ENCODE results near the gene STEAP4. TPM values are rescaled to one million over a fixed set of nuclear protein-coding genes. Genes with fewer than 3 reads are reported as not detected.

Gene STEAP4
- total and polyA plus RNA-seq, 2 experiments from 2014 or later, result not detected

DNA sequence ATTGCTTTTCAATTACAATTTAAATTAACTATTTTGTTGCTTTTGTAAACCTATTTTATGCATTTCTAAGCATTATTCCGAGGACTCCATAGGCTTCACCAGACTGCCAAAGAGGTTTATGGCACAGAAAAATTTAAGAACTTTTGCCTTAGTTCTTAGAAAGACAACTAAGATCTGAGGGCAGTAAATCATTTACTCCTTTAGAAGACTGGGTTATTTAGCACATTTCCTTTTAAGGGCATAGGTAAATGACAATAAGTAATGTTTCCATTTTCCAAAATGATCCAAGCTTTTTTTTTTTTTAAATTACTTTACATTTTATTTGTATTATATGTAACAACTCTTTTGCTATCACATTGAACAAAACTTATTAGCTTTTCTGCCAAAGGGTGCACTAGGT, 15.0 kb upstream of the STEAP4 start:
- WGBS, 2 experiments (ENCODE audit: low coverage in 1 of 2, low lambda C conversion rate in 2 of 2, missing lambda C conversion rate in 2 of 2), result 70 to 75% methylated on average over 1 of the region's 1 CpG
- Histone ChIP-seq H4K20me1 (ENCODE audit: insufficient read depth) (no peaks in the 10 kb centered on the region), H3K9me3 (ENCODE audit: low read depth) (no peaks in the 10 kb centered on the region), H3K27me3 (replicated peaks; ENCODE audit: insufficient read depth) (no peaks in the 10 kb centered on the region), H3F3A (ENCODE audit: insufficient read depth) (no peaks in the 10 kb centered on the region), H3K27ac (no peak overlapping the region), H3K9ac (no peak overlapping the region), H3K36me3 (ENCODE audit: low read depth) (no peaks in the 10 kb centered on the region), H2AFZ (no peak overlapping the region), H3K4me1 (ENCODE audit: insufficient read depth) (no peaks in the 10 kb centered on the region), H3K9me2 (ENCODE audit: insufficient read depth) (no peaks in the 10 kb centered on the region), H3K4me2 (ENCODE audit: unreplicated experiment) (no peak overlapping the region), H3K79me2 (ENCODE audit: insufficient read depth) (no peaks in the 10 kb centered on the region), H3K4me3 (no peak overlapping the region)
- TF ChIP-seq EZH2phosphoT487 (IDR thresholded peaks at IDR 0.05; ENCODE audit: insufficient read depth, low read depth), result no peak
- no peak for TF ChIP-seq EZH2 (IDR thresholded peaks at IDR 0.05; ENCODE audit: insufficient read depth, poor library complexity, severe bottlenecking)
- no peak for DNase-seq
- in situ Hi-C loops (cut with MboI), result no loop called here

DNA sequence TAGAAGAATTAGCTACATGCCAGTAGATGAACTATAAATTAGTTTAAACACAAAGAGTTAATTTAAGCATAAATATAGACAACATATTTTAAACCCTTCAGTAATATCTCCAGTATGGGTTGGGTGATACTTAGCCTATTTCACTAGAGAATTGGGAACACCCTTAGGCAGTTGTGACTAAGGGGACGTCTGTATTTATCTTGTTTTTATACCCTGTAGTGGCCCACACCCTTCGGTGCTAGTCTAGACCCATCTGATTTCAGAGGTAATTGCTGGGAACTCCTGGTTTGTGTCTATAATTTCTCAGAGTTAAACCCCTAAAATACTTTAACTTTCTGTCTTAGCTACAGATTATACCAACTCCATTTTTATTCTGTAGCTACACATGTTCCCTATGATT, 11.5 kb upstream of the STEAP4 start:
- no peaks in the 10 kb centered on the region for H3K27me3 ChIP-seq (replicated peaks; ENCODE audit: insufficient read depth)
- TF ChIP-seq EZH2 (IDR thresholded peaks at IDR 0.05; ENCODE audit: insufficient read depth, poor library complexity, severe bottlenecking), result no peak
- no peak for TF ChIP-seq EZH2phosphoT487 (IDR thresholded peaks at IDR 0.05; ENCODE audit: insufficient read depth, low read depth)
- H3F3A ChIP-seq (ENCODE audit: insufficient read depth), result no peaks in the 10 kb centered on the region
- no peak for DNase-seq
- H3K27ac ChIP-seq, result no peak overlapping the region
- 57 to 61% methylated on average over 2 of the region's 2 CpGs for WGBS, 2 experiments (ENCODE audit: low coverage in 1 of 2, low lambda C conversion rate in 2 of 2, missing lambda C conversion rate in 2 of 2)
- no peak overlapping the region for H3K4me3 ChIP-seq
- H3K79me2 ChIP-seq (ENCODE audit: insufficient read depth), result no peaks in the 10 kb centered on the region
- no peaks in the 10 kb centered on the region for H4K20me1 ChIP-seq (ENCODE audit: insufficient read depth)
- H3K9ac ChIP-seq, result no peak overlapping the region
- no peaks in the 10 kb centered on the region for H3K9me3 ChIP-seq (ENCODE audit: low read depth)
- no peaks in the 10 kb centered on the region for H3K36me3 ChIP-seq (ENCODE audit: low read depth)
- H2AFZ ChIP-seq, result no peak overlapping the region
- in situ Hi-C loops (cut with MboI), result no loop called here
- no peaks in the 10 kb centered on the region for H3K9me2 ChIP-seq (ENCODE audit: insufficient read depth)
- no peak overlapping the region for H3K4me2 ChIP-seq (ENCODE audit: unreplicated experiment)
- H3K4me1 ChIP-seq (ENCODE audit: insufficient read depth), result no peaks in the 10 kb centered on the region

DNA sequence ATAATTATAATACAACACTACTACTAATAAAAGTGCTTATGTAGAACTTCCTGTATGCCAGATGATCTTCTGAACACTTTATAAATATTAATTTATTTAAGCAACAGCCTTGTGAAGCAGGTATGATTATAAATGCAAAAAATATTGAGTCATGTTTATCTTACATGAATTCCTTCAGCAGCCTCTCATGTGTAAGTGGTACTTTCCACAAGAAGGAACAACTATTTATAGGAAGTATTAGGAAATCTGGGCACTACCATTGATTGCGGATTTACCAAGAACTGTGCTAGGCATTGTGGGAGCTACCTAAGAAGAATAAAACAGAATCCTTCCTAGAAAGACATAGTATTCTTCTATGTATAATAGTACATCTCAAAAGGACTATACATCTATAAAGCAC, 10.7 kb upstream of the STEAP4 start:
- H2AFZ ChIP-seq, result no peak overlapping the region
- H3K36me3 ChIP-seq (ENCODE audit: low read depth), result no peaks in the 10 kb centered on the region
- H3K27me3 ChIP-seq (replicated peaks; ENCODE audit: insufficient read depth), result no peaks in the 10 kb centered on the region
- no peak overlapping the region for H3K4me2 ChIP-seq (ENCODE audit: unreplicated experiment)
- DNase-seq, result no peak
- TF ChIP-seq EZH2phosphoT487 (IDR thresholded peaks at IDR 0.05; ENCODE audit: insufficient read depth, low read depth) (no peak), EZH2 (IDR thresholded peaks at IDR 0.05; ENCODE audit: insufficient read depth, poor library complexity, severe bottlenecking) (no peak)
- H3F3A ChIP-seq (ENCODE audit: insufficient read depth), result no peaks in the 10 kb centered on the region
- H4K20me1 ChIP-seq (ENCODE audit: insufficient read depth), result no peaks in the 10 kb centered on the region
- no peak overlapping the region for H3K4me3 ChIP-seq
- 89 to 96% methylated on average over 1 of the region's 1 CpG for WGBS, 2 experiments (ENCODE audit: low coverage in 1 of 2, low lambda C conversion rate in 2 of 2, missing lambda C conversion rate in 2 of 2)
- H3K27ac ChIP-seq, result no peak overlapping the region
- no peaks in the 10 kb centered on the region for H3K9me2 ChIP-seq (ENCODE audit: insufficient read depth)
- H3K9ac ChIP-seq, result no peak overlapping the region
- in situ Hi-C loops (cut with MboI), result no loop called here
- H3K4me1 ChIP-seq (ENCODE audit: insufficient read depth), result peaks cover under 1% of the 10 kb centered on the region; the same call in 1 of the 2 replicates
- no peaks in the 10 kb centered on the region for H3K79me2 ChIP-seq (ENCODE audit: insufficient read depth)
- H3K9me3 ChIP-seq (ENCODE audit: low read depth), result no peaks in the 10 kb centered on the region

DNA sequence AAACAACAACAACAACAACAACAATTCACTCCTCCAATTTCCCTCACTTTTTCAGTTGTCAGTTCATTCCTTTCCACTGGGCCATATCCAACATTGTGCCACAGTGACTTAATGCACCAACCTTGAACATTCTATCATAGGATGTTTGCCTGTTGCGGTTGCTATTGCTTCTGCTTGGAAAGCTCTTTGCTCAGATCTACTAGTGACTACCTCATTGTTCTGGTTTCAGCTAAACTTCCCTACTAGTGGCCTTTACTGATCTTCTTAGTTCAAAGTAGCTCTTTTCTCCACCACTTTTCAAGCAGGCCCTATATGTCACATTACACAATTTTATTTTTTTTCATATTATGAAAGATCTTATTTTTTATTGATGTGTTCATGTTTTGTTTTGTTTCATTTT, 9.8 kb upstream of the STEAP4 start:
- Histone ChIP-seq H3K9ac (no peak overlapping the region), H3K27me3 (replicated peaks; ENCODE audit: insufficient read depth) (no peaks in the 10 kb centered on the region), H2AFZ (no peak overlapping the region), H3K9me3 (ENCODE audit: low read depth) (no peaks in the 10 kb centered on the region), H3K4me2 (ENCODE audit: unreplicated experiment) (no peak overlapping the region), H3K79me2 (ENCODE audit: insufficient read depth) (no peaks in the 10 kb centered on the region), H3K27ac (no peak overlapping the region), H3K36me3 (ENCODE audit: low read depth) (no peaks in the 10 kb centered on the region), H3F3A (ENCODE audit: insufficient read depth) (no peaks in the 10 kb centered on the region), H3K9me2 (ENCODE audit: insufficient read depth) (no peaks in the 10 kb centered on the region), H4K20me1 (ENCODE audit: insufficient read depth) (no peaks in the 10 kb centered on the region), H3K4me3 (no peak overlapping the region), H3K4me1 (ENCODE audit: insufficient read depth) (peaks cover 9% of the 10 kb centered on the region; the same call in 1 of the 2 replicates)
- in situ Hi-C loops (cut with MboI), result no loop called here
- 86 to 87% methylated on average over 1 of the region's 1 CpG for WGBS, 2 experiments (ENCODE audit: low coverage in 1 of 2, low lambda C conversion rate in 2 of 2, missing lambda C conversion rate in 2 of 2)
- TF ChIP-seq EZH2 (IDR thresholded peaks at IDR 0.05; ENCODE audit: insufficient read depth, poor library complexity, severe bottlenecking) (no peak), EZH2phosphoT487 (IDR thresholded peaks at IDR 0.05; ENCODE audit: insufficient read depth, low read depth) (no peak)
- DNase-seq, result no peak

DNA sequence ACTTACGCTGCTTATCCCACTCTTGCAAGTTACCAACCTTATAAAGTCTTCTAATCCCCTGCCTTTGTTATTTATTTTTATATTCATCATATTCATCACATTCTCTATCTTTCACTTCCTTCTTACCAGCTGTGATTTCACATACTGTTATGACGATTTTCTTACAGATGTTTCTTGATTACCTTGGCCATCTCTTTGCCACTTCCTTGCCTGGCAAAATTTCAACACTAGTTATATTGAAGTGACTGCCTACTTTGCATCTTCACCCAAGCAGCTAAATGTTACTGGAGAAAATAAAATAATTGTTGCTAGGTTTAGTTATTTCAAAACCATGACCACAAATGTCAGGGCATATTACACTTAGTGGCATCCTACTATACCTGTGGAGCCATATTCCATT, 8.8 kb upstream of the STEAP4 start:
- H3K9me2 ChIP-seq (ENCODE audit: insufficient read depth), result no peaks in the 10 kb centered on the region
- no peaks in the 10 kb centered on the region for H3K9me3 ChIP-seq (ENCODE audit: low read depth)
- TF ChIP-seq EZH2 (IDR thresholded peaks at IDR 0.05; ENCODE audit: insufficient read depth, poor library complexity, severe bottlenecking) (no peak), EZH2phosphoT487 (IDR thresholded peaks at IDR 0.05; ENCODE audit: insufficient read depth, low read depth) (no peak)
- H3K79me2 ChIP-seq (ENCODE audit: insufficient read depth), result no peaks in the 10 kb centered on the region
- no peak overlapping the region for H3K4me2 ChIP-seq (ENCODE audit: unreplicated experiment)
- in situ Hi-C loops (cut with MboI), result no loop called here
- no peaks in the 10 kb centered on the region for H3K27me3 ChIP-seq (replicated peaks; ENCODE audit: insufficient read depth)
- H3K36me3 ChIP-seq (ENCODE audit: low read depth), result no peaks in the 10 kb centered on the region
- DNase-seq, result no peak
- H3F3A ChIP-seq (ENCODE audit: insufficient read depth), result no peaks in the 10 kb centered on the region
- H4K20me1 ChIP-seq (ENCODE audit: insufficient read depth), result no peaks in the 10 kb centered on the region
- H3K4me3 ChIP-seq, result no peak overlapping the region
- no peak overlapping the region for H3K9ac ChIP-seq
- peaks cover 9% of the 10 kb centered on the region; the same call in 1 of the 2 replicates for H3K4me1 ChIP-seq (ENCODE audit: insufficient read depth)
- H3K27ac ChIP-seq, result no peak overlapping the region
- whole genome bisulfite sequencing, 2 experiments (ENCODE audit: low coverage in 1 of 2, low lambda C conversion rate in 2 of 2, missing lambda C conversion rate in 2 of 2), result 70 to 78% methylated on average over 2 of the region's 2 CpGs
- H2AFZ ChIP-seq, result no peak overlapping the region
